NOMO-1 treated with dmso at 0.1 percent for 144 hours (cell line): ENCODE data around the gene VRK1.
A peak's percentile ranks its signal among the peaks of the same experiment; 100 is the strongest.
"Not testable (repeated sequence)": the region's sequence is repeated elsewhere in the genome, so short reads cannot be mapped to it uniquely, and the experiment has no call there.

Source experiments
- DNase-seq: peaks from one replicate; lab custom pipeline; 2025; ENCODE audit not compliant: unreplicated experiment; lab: John Stamatoyannopoulos, UW

VRK1 gene

GRCh38 chr14:96867634-96868033, 70.5 kb downstream of the VRK1 start:
- DNase-seq, result no peak

GRCh38 chr14:96874127-96874526, 76.9 kb downstream of the VRK1 start:
- no peak for DNase-seq

- DNase-seq, result no peak
These were observed 79.6 kb downstream of the VRK1 start for GRCh38 chr14:96876747-96877146.

GRCh38 chr14:96881713-96882112, 84.5 kb downstream of the VRK1 start:
- DNase-seq, result no peak

DNA sequence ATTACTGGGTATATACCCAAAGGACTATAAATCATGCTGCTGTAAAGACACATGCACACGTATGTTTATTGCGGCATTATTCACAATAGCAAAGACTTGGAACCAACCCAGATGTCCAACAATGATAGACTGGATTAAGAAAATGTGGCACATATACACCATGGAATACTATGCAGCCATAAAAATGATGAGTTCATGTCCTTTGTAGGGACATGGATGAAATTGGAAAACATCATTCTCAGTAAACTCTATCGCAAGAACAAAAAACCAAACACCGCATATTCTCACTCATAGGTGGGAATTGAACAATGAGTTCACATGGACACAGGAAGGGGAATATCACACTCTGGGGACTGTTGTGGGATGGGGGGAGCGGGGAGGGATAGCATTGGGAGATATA, 86.8 kb downstream of the VRK1 start:
- DNase-seq, result not testable (repeated sequence)

GRCh38 chr14:96888158-96888557, 91.0 kb downstream of the VRK1 start:
- DNase-seq, result no peak

GRCh38 chr14:96888593-96888992, 91.4 kb downstream of the VRK1 start:
- no peak for DNase-seq

- no peak for DNase-seq
These were observed 91.9 kb downstream of the VRK1 start for GRCh38 chr14:96889091-96889490.

DNA sequence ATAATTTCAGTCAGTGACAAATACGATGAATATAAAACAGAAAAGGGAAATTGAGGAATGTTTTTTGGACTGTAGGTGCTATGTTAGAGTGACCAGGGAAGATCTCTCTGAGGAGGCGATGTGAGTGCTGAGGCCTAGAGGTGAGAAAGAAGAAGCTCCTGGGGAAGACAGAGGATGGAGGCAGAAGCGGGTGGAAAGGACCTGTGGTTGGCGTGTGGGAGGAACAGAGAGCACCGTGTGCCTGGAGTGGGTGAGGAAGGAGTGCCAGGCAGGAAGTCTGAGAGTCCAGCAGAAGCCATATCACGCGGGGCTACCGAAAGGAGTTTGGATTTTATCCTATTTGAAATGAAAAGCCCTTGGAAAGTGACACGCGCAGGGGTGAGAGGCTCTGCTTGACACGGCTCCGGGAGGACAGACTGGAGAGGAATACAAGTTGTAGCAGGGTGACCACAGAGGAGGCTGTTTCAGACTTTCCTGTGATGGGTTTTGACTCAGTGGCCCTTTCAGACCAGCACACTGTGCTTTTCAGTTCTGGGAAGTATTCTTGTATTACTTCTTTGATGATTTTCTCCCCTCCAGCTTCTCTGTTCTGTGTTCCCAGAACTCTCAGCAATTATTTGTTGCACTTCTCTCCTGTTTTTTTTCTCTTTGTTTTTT, 96.9 kb downstream of the VRK1 start:
- DNase-seq, result no peak

GRCh38 chr14:96894966-96895365, 97.8 kb downstream of the VRK1 start:
- DNase-seq, result no peak

DNA sequence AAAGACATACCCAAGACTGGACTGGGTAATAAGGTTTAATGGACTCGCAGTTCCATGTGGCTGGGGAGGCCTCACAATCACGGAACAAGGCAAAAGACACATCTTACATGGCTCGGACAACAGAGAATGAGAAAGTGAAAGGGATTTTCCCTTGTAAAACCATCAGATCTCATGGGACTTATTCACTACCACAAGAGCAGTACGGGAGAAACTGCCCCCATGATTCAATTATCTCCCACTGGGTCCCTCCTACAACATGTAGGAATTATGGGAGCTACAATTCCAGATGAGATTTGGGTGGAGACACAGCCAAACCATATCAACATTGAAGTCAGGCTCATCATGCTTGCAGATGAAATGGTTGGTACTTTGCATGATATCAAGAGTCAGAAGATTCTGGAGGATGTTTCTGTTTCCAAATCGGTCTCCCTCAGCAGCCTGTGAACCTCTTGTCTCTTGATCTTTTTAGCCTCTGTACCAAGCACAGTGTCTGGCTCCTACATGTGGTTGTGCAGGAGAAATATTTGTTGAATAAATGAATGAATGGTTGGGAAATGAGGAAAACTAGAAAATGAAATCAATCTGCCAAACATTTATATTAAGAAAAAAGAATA, 98.6 kb downstream of the VRK1 start:
- no peak for DNase-seq

DNA sequence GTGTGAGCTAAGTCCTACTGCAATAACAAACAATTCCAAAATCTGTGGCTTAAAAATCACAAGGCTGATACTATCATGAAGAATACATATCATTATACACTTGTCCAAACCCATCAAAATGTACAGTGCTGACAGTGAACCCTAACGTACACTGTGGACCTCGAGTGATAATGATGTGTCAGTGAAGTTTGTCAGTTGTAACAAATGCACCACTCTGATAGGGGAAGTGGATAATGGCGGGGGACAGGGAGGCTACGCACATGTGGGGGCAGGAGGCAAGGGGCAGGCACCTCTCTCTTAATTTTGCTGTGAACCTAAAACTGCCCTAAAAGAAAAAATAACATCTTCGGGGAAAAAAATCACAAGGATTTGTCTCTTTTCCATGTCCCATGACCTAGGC, 100.0 kb downstream of the VRK1 start:
- no peak for DNase-seq

- DNase-seq, result no peak
These were observed 104.0 kb downstream of the VRK1 start for GRCh38 chr14:96901227-96901626.

DNA sequence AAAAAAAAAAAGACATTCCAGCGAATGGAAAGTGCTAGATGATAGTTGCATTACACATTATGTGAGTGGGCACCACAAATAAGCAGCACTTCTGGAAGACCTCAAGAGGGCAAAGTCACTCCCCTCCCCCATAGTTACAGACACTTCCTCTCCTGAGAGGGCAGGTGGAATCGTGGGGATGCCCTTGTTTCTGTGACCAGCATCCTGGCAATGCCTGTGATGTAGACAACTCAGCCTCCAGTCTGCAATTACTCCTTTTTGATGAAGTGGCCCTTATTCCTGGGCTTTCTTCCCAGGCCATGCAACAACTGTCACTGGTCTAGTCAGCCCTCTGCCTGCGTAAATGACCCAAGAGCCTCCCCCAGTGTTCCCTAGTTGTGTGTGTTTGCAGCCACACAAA, 104.8 kb downstream of the VRK1 start:
- no peak for DNase-seq

DNA sequence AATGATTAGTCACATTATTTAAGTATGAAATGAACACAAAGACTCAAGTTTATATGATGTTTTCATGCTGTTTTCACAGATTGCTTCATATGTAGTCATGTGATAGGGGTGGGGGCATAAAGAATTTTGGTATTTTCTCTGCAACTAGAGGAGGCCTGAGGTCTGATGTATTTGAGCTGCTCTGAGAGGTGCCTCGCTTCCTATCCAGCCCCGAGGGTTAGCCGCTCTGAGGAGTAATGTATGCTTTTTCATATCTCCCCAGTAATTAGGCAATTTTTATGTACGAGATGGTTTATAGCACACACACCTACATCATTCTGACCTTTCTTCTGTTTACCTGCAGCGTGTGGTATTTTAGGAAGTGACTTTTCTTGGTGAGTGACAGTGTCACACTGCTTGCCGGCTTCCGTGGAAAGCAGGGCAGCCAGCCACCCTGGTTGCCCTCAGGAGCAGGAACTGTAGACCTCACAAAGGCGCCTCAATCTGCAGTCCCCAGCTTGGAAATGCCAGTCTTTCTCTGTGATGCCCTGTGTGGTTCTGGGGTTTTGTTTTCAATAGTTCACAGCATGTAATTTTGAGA, 106.4 kb downstream of the VRK1 start:
- DNase-seq, result no peak

GRCh38 chr14:96904201-96904600, 107.0 kb downstream of the VRK1 start:
- DNase-seq, result no peak

DNA sequence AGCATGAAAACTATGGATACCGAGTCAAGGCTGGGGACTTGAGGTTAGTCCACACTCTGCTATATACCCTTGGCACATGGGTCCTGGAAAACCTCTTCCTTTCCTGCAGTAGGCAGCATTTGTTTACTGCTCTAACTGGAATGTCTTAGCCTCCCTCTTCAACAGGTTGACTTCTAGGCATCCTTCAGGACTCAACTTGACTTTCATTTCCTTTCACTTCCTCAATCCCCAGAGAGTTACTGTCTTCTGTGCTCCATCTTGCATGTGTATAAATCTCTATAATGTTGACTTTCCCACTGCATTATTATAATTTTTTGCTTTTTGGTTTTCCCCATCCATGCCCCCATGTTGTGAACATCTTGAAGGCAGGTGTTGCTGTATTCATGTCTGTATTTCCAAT, 107.9 kb downstream of the VRK1 start:
- peak; percentile 2 for DNase-seq

GRCh38 chr14:96905825-96906224, 108.6 kb downstream of the VRK1 start:
- DNase-seq, result peak; percentile 92

- DNase-seq, result no peak
These were observed 109.3 kb downstream of the VRK1 start for GRCh38 chr14:96906434-96906833.

GRCh38 chr14:96909841-96910364, 112.7 kb downstream of the VRK1 start:
- no peak for DNase-seq

- DNase-seq, result no peak
These were observed 114.4 kb downstream of the VRK1 start for GRCh38 chr14:96911499-96912149.

- no peak for DNase-seq
These were observed 117.5 kb downstream of the VRK1 start for GRCh38 chr14:96914571-96915128.
